Thoracic aorta (tissue), 2 donors: ENCODE data around the gene SYPL1. TPM values are rescaled to one million over a fixed set of nuclear protein-coding genes. Genes with fewer than 3 reads are reported as not detected.
"Not testable (repeated sequence)": the region's sequence is repeated elsewhere in the genome, so short reads cannot be mapped to it uniquely, and the experiment has no call there.

ENCODE experiments used
- ATAC-seq: fragments of 150-250 bp; one replicate; pipeline ENCODE4 v1.8.0; 2017; ENCODE audit warnings: low read depth; ENCODE audit not compliant: insufficient number of reproducible peaks, low FRiP score
- DNase-seq: peaks from one replicate; pipeline ENCODE4 v3.0.0-alpha.2; 2020; ENCODE audit warnings: low spot score
- H3K27ac ChIP-seq, 2 donors: fragments of 200-600 bp; sonication (generic); 1 replicate in 1 of 2; 2 replicates in 1 of 2; pipeline ENCODE4 v1.5.1; 2016; ENCODE audit warnings: mild to moderate bottlenecking in 2 of 2, moderate library complexity in 2 of 2
- H3K27me3 ChIP-seq: fragments of 200-600 bp; sonication (generic); replicated peaks from 2 replicates; pipeline ENCODE4 v1.6.0; 2016; ENCODE audit warnings: mild to moderate bottlenecking; ENCODE audit not compliant: insufficient read depth
- H3K36me3 ChIP-seq: fragments of 200-600 bp; sonication (generic); one replicate; pipeline ENCODE4 v1.5.1; 2016
- H3K4me1 ChIP-seq, 2 donors: fragments of 200-600 bp; sonication (generic); 1 replicate in 1 of 2; 2 replicates in 1 of 2; pipeline versions ENCODE4 v1.5.1 to v1.6.0; 2016; ENCODE audit warnings: low read depth in 2 of 2, mild to moderate bottlenecking in 1 of 2; ENCODE audit not compliant: control insufficient read depth in 1 of 2
- H3K4me3 ChIP-seq: fragments of 200-600 bp; sonication (generic); 2 replicates; pipeline ENCODE4 v1.5.1; 2016; ENCODE audit warnings: mild to moderate bottlenecking
- H3K9me3 ChIP-seq: fragments of 200-600 bp; sonication (generic); 2 replicates; pipeline ENCODE4 v1.5.1; 2016
- total RNA-seq, 2 donors: library from RNA; depleted of rRNA; stranded (reverse); fragments of >200 nt; gene quantifications; one replicate each; pipeline versions ENCODE4 v1.1.0 to v1.2.3, GENCODE V29; 2016
- TF ChIP-seq, protein P1 (sequence below): fragments of 200-600 bp; sonication (generic); IDR thresholded peaks from one replicate; pipeline ENCODE4 v1.5.1; 2019; ENCODE audit warnings: antibody characterized with exemption

The SYPL1 gene
- total RNA-seq, 2 donors from 2014 or later = 47.1 to 82.1 TPM

- H3K27ac ChIP-seq = peak overlapping the region; percentile 58 to 73
- TF ChIP-seq, protein P1, sequence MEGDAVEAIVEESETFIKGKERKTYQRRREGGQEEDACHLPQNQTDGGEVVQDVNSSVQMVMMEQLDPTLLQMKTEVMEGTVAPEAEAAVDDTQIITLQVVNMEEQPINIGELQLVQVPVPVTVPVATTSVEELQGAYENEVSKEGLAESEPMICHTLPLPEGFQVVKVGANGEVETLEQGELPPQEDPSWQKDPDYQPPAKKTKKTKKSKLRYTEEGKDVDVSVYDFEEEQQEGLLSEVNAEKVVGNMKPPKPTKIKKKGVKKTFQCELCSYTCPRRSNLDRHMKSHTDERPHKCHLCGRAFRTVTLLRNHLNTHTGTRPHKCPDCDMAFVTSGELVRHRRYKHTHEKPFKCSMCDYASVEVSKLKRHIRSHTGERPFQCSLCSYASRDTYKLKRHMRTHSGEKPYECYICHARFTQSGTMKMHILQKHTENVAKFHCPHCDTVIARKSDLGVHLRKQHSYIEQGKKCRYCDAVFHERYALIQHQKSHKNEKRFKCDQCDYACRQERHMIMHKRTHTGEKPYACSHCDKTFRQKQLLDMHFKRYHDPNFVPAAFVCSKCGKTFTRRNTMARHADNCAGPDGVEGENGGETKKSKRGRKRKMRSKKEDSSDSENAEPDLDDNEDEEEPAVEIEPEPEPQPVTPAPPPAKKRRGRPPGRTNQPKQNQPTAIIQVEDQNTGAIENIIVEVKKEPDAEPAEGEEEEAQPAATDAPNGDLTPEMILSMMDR = no peak
- ATAC-seq (peak; percentile 62), DNase-seq (no peak)
- H3K4me1 ChIP-seq = peaks cover 12 to 15% of the 10 kb centered on the region in 2 donors
- H3K4me3 ChIP-seq = peak overlapping the region; percentile 22
- no peaks in the 10 kb centered on the region for H3K9me3 ChIP-seq
- no peaks in the 10 kb centered on the region for H3K27me3 ChIP-seq
- H3K36me3 ChIP-seq = no peaks in the 10 kb centered on the region
Observed at GRCh38 chr7:106139265-106140251, 27.4 kb upstream of the SYPL1 start.

- TF ChIP-seq, protein P1 = no peak
- DNase-seq (no peak), ATAC-seq (no peak)
- no peak overlapping the region for H3K4me3 ChIP-seq
- peaks cover 12 to 15% of the 10 kb centered on the region in 2 donors for H3K4me1 ChIP-seq
- H3K9me3 ChIP-seq = no peaks in the 10 kb centered on the region
- no peaks in the 10 kb centered on the region for H3K36me3 ChIP-seq
- peak overlapping the region in 1 of 2 donors; percentile 73 for H3K27ac ChIP-seq
- H3K27me3 ChIP-seq = no peaks in the 10 kb centered on the region
Observed at GRCh38 chr7:106138776-106139175, 26.7 kb upstream of the SYPL1 start.

DNA sequence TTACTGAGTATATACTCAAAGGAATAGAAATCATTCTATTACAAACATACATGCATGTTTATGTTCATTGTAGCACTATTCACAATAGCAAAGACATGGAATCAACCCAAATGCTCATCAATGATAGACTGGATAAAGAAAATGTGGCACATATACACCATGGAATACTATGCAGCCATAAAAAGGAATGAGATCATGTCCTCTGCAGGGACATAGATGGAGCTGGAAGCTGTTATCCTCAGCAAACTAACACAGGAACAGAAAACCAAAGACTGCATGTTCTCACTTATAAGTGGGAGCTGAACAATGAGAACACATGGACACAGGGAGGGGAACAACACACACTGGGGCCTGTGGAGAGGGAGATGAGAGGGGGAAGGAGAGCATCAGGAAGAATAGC lies 26.1 kb upstream of the SYPL1 start:
- not testable (repeated sequence) for H3K27ac ChIP-seq, H3K36me3 ChIP-seq, H3K4me3 ChIP-seq, ATAC-seq, H3K27me3 ChIP-seq, DNase-seq, H3K9me3 ChIP-seq
- H3K4me1 ChIP-seq = peaks cover 12 to 15% of the 10 kb centered on the region in 2 donors

DNA sequence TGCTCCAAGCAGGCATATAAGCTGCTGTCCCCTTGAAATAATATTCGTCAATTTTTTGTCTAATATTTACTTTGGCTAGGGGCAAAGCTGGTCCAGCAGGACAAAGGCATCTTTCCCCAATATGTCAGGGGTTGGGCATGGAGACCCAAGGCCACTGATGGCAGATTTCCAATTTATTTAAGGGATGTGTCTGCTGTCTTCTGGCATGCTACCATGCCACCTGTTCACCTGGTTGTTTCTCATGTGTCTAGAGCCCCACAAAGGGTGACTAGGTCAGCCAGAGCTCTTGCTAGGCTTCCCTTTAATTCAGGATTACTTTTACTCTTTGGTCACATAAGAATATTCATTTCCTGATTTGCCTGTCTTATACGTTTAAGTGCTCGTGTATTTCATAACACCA lies 22.1 kb upstream of the SYPL1 start:
- Histone ChIP-seq H3K9me3 (no peaks in the 10 kb centered on the region), H3K27ac (no peak overlapping the region), H3K36me3 (no peaks in the 10 kb centered on the region), H3K4me1 (peaks cover 0 to 3% of the 10 kb centered on the region in 2 donors), H3K27me3 (no peaks in the 10 kb centered on the region), H3K4me3 (no peak overlapping the region)
- DNase-seq (no peak), ATAC-seq (no peak)
- TF ChIP-seq, protein P1 = no peak

DNA sequence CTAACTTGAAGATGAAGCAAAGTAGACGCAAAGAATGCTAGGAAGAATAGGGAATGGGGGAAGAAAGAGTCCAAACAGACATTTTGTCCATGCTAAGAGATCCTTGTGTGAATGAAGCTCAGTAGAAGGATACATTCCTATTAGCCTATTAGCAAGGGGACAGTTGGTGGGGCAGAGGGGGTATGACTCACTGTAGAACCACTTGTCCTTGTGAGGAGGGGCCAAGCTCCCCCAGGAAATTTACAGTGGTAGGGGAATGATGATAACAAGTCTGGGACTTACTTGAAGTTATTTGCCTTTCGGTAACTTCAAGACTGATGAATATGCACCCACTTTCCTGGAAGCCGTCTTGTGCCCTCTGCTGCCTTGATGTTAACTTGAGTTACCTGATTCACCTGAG lies 17.2 kb upstream of the SYPL1 start:
- no peak for DNase-seq
- no peaks in the 10 kb centered on the region for H3K27me3 ChIP-seq
- ATAC-seq = no peak
- TF ChIP-seq, protein P1 = no peak
- no peak overlapping the region for H3K27ac ChIP-seq
- H3K4me1 ChIP-seq = no peaks in the 10 kb centered on the region
- H3K4me3 ChIP-seq = no peak overlapping the region
- H3K36me3 ChIP-seq = no peaks in the 10 kb centered on the region
- no peaks in the 10 kb centered on the region for H3K9me3 ChIP-seq
